ENCODE results near the gene RPS6KA3.

- TF ChIP-seq STAT6 (CRISPR knock-in tag; conservative IDR thresholded peaks at IDR 0.05; ENCODE audit: low read depth) (no peak), ESRRA (CRISPR knock-in tag; IDR thresholded peaks at IDR 0.05; ENCODE audit: borderline replicate concordance) (no peak), KAT7 (CRISPR knock-in tag; IDR thresholded peaks at IDR 0.05; ENCODE audit: borderline replicate concordance) (no peak), ZNF512 (CRISPR knock-in tag; IDR thresholded peaks at IDR 0.05; ENCODE audit: borderline replicate concordance) (no peak), ZNF138 (CRISPR knock-in tag; conservative IDR thresholded peaks at IDR 0.05) (no peak)
- TF ChIP-seq, protein P1, sequence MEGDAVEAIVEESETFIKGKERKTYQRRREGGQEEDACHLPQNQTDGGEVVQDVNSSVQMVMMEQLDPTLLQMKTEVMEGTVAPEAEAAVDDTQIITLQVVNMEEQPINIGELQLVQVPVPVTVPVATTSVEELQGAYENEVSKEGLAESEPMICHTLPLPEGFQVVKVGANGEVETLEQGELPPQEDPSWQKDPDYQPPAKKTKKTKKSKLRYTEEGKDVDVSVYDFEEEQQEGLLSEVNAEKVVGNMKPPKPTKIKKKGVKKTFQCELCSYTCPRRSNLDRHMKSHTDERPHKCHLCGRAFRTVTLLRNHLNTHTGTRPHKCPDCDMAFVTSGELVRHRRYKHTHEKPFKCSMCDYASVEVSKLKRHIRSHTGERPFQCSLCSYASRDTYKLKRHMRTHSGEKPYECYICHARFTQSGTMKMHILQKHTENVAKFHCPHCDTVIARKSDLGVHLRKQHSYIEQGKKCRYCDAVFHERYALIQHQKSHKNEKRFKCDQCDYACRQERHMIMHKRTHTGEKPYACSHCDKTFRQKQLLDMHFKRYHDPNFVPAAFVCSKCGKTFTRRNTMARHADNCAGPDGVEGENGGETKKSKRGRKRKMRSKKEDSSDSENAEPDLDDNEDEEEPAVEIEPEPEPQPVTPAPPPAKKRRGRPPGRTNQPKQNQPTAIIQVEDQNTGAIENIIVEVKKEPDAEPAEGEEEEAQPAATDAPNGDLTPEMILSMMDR (IDR thresholded peaks at IDR 0.05), result no peak
Measured at GRCh38 chrX:20181598-20182329, 84.9 kb downstream of the RPS6KA3 start.
